Ammon's horn (tissue), 1 donor: ENCODE data around the gene FAM110D.

Source experiments
- DNase-seq: peaks from one replicate; pipeline ENCODE4 v3.0.0-alpha.2; 2016; ENCODE audit warnings: low spot score

The FAM110D gene

DNA sequence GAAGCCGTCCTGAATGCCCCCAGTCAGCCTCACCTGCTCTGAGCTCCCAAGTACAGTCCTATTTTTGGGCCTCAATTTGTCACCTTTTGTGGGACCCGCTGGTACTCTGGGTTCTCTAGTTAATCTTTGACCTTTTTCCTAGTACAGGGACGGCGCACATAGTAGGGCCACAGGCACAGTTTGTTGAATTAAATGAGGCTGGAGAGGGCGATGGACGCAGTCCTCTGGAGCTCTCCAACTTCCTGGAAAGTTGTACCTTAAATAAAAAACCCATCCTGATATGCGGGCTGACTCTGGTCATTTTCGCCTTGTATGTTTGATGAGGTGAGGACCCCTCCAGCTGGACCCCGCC is 4.8 kb downstream of the FAM110D start:
- no peak for DNase-seq

DNA sequence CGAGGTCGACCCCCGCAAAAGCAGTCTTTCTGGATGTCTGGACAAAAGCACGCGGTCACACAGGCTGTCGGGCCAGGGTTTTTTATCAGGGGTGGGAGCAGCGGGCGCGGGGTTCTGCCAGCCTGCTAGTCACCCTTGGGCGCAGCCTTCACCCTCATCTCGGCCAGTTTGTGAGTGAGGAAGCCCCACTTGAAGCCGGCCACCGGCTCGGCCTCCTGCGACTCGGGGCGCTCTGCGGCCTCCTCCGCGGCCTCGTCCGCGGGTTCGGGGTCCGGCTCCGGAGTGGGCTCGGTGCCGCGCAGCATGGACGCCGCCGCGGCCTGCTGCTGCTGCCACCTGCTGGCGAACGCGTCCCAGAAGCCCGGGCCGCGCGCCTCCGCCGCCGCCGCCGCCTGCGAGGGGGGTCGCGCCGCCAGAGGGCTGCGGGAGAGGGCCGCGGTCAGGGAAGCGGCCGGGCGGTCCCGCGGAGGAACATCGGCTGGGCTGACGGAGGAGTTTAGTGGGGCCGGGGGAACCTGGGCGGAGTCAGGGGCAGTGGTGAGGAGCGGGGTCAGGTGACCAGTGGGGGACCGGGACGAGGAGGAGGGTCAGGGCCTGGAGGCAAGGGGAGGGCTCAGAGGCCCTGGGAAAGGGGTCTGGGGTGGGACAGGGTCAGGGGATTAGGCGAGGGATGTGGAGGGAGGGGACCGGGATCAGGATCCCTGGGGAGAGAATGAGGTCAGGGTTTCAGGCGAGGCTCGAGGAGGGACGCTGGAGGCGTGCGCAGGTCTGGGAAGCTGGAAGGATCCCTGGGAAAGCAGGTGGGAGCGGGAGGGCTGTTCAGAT is 5.4 kb downstream of the FAM110D start:
- no peak for DNase-seq

DNA sequence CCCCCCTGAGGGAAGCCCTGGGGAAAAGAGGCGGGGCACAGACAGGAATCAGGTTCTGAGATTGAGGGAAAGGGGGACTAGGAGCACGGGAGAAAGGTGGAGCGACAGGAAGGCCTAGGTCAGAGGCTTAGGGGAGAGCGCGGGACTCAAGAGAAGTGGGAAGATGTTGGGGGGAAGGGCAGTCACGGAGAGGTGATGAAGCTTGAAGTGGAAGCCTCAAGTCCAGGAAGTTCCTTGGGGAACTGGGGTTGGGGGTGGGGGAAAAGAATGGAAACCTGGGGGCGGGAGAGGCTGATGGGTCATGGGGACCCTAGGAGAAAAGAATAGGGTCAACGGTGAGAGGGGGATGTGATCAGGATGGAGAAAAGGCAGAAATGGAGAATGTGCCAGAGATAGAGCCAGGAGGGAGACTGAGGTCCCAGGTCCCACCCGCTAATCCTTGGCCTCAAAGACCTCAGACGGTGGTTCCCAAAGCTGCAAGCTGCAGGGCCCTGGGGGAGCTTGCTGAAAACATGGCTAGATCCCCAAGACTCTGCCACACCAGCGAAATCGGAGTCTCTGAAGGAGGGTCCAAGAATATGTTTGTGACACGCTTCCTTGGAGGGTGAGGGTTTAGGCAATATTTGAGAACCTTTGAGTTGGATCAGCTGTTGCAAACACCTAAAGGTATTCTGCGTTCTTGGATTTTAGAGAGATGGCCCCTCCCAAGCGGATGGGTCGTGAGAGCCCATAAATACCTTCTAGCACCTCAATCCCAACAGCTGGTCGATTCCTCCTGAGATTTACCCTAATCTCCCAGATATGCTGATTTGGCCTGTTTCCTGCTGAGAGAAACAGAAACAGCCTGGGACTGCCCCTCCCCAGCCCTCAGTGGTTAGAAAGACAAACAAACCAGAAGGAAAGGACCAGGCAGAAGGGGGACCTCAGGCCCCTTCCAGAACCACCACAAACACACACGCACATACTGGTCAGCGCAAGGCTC is 6.3 kb downstream of the FAM110D start:
- no peak for DNase-seq

DNA sequence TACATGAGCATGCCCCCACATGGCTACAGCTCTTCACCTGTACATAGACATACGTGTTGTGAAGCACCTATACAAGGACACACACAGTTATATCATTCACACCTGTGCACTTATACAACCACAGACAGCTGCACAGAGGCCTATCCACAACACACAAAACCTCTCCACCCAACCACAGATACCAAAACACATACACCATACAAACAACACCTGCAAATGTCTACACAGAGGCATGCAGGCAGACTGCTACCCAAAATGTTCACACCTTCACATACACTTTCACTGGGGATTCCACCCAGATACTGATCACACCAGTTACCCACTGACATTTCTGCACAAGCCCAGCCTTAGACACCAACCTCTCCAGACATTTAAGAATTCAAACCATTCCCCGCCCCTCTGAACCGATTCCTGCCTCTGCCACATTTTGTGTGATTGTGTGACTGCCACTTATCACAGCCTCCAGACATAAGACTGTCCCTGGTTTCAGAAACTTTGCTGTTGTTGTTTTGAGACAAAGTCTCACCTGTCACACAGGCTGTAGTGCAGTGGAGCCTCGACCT is 7.9 kb downstream of the FAM110D start:
- no peak for DNase-seq

DNA sequence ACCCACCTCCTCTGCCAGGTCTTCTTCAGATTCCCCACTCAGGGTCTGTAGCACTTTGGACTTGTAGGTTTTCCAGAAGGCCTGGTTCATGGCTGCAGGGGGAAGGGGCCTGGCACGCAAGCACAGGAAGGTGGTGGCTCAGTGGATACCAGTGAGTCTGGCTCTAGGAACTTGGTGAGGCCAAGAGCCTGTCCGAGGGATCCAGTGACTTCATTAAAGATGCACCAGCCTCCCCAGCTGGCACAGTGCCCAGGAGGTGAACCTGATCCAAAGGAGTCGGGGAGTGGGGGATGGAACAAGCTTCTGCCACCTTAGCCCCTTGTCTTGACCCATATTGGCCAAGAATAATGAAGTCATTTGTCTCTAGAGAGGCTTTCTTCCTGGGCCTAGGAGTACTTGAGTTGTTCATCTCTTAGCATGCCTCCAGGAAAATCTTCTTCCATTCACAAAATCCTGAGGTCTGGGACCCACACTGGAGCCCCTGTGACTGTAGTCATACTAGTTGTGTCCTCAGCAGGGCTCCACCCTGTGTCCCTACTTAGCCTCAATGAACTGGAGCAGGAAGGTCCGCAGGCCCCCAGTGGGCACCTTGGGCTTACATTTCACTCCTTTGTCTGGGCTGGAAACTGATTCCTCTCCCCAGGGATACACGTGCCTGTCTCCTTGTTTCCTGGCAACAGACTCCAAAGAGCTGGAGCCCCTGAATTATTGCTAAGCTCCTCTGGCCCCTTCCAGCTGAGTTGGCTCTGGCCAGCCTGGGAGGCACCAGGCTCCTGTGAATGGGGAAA is 9.7 kb downstream of the FAM110D start, which contains the start of gene C1orf232:
Gene C1orf232 (minus strand): TSS at position 554 of the 788 bp plus-strand sequence. CDS start 464 bp downstream, at position 90.
- DNase-seq, result no peak

DNA sequence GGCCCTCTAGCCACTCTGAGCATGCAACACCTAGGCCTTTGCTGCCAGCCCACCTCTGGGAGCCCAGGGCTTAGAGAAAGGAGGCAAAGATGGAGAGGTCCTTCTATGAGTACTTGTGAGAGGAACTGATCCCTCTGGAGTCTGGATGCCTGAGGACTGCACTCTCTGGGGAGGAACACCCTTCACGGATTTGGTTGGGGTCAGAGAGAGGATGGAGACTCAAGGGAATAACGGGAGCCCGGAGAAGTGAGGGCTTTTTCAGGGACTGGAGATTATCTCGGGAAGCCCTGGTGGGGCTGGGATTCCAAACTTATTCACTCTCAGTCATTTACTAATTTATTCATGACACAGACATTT is 10.3 kb downstream of the FAM110D start:
- DNase-seq, result no peak

DNA sequence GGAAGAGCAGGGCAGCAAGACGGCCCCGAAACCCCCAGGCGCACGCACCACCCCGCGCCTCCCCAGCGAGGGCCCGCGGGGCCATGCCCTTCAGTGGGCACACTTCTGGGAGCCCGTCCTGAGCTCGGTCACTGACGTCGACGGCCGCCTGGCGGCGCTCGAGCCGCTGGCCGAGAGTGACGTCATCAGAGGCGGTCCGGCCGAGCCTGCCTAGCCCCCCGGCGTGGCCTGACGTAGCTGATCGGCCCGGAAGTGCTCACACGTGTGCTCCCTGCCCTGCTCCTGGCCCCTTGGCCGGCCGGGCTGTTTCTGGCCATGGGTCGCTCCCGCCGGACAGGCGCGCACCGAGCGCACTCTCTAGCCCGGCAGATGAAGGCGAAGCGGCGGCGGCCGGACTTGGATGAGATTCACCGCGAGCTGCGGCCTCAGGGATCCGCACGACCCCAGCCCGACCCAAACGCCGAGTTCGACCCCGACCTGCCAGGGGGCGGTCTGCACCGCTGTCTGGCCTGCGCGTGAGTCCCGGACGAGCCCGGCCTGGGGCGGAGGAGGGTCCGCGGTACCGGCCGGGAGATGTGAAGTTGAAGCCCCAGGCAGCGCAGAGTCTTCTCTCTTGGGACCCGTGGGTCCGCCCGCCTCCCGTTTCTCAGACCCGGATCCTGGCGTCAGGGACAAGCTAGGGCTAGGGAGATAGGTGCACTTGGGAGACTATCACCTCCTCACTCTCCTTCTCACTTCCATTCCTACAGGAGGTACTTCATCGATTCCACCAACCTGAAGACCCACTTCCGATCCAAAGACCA is 11.0 kb downstream of the FAM110D start, which contains the start of gene ZNF593:
Gene ZNF593 (plus strand): TSS at position 240 of the 803 bp plus-strand sequence. CDS start 76 bp downstream, at position 316.
- DNase-seq, result peak; percentile 97

DNA sequence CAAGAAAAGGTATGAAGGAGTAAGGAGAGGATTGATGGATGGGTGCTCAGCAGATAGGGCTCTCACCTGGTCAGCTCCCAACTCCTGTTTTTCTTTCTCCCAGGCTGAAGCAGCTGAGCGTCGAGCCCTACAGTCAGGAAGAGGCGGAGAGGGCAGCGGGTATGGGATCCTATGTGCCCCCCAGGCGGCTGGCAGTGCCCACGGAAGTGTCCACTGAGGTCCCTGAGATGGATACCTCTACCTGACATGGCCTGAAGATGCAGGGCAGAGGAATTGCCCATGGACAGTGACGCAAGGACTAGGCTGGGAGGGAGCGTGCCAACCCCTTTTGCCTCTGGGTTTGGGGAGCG is 11.6 kb downstream of the FAM110D start:
- DNase-seq, result no peak

DNA sequence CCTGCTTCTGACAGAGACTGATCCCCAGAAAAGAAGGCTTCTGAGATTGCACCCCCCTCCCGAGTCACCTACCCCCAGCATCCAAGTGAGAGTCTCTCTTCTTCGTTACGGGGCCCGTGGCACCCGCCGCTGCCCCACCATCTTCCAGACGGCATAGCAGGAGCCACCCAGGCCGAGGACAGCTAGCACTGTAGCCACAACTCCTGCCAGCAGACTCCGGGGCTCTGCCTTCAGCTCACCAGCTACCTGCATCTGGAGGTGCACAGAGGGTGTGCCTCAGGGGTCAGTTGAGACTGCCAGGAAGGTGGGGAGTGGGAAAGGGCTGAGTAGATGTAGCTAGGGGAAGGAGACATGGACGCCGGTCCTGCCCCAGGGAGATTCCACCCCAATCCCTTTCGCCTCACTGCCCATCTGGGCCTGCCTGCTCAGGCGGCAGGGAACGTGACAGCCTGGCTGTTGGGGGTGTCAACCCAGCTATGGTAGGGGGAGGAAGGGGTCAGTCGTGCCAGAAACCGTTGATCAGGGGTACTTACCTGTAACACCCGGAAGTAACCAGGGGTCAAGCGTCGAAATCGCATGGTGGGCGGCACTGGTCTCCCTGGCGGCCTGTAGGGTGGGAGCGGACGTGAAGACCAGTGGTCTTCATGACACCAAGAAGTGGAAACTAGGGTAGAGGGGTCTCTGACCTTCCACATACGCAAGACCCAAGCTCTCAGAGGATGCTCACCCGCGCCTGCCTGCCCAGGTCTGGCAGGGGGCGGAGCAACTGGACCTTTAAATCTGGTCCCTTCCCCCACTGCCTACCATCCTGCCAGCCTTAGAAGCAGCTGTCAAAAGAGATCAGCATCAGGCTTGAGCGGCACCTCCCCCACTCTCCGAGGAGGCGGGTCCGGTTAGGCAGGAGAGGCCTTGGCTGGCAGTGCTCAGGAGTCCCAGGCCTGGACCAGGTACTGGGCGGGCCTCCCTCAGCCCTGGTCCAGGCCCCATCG is 12.5 kb downstream of the FAM110D start, which contains the start of gene ZNF593OS:
Gene ZNF593OS (minus strand): TSS at position 749 of the 989 bp plus-strand sequence. CDS start 171 bp downstream, at position 578.
- DNase-seq, result no peak

DNA sequence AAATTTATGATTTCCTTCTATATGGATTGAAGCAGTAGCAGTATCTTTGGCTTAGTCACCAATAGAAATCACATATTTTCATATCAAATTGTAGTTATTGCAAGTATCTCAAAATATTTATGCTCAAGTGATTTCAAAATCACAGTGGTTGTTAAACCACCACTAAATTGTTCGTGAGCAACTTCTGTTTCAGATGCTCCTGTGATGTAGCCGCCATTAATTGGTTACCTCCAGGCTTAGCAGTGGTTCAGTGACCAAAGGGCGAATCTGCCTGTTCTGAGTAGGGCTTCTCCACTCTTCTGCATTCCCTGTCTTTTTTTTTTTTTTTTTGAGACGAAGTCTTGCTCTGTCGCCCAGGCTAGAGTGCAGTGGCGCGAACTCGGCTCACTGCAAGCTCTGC is 16.5 kb downstream of the FAM110D start:
- no peak for DNase-seq

DNA sequence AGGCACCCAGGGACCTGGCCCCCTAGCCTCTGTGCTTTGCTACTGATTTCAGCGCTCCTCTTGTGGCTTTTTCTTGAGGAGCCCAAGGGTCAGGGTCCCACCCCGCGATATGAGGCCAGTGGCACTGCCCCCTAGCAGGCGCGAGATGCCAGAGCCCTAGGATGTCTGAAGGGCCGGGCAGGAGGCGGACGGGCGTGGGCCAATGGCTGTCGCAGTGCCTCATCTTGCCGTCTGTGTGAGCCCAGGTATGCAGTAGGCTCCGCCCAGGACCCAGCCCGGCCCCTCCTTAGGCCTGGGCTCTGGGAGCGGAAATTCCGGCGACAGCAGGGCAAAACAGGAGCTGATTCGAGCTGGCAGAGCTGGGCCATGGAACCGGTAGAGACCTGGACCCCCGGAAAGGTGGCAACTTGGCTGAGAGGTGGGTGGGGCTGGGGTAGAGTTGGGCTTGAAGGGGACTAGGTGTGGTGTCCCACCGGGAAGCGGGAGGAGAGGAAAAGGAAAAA is 18.4 kb downstream of the FAM110D start, which contains the start of gene CNKSR1:
Gene CNKSR1 (plus strand): TSS at position 310 of the 503 bp plus-strand sequence. CDS start 57 bp downstream, at position 367.
- no peak for DNase-seq

DNA sequence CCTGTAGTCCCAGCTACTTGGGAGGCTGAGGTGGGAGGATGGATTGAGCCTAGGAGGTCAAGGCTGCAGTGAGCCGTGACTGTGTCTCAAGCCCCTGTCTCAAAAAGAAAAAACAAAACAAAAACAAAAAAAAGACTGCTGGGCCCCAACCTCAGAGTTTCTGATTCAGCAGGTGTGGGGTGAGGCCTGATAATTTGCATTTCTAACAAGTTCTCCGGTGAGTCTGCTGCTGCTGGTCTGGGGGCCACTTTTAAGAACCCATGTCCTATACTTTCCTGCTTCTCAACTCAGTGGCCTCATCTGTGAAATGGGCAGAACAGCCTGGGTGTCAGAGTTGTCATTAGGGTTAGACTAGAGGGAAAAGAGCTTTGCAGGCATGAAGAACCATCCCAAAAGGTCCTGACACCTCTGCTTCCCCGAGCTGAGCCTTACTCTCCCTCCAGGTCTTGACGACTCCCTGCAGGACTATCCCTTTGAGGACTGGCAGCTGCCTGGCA is 21.2 kb downstream of the FAM110D start:
- no peak for DNase-seq

DNA sequence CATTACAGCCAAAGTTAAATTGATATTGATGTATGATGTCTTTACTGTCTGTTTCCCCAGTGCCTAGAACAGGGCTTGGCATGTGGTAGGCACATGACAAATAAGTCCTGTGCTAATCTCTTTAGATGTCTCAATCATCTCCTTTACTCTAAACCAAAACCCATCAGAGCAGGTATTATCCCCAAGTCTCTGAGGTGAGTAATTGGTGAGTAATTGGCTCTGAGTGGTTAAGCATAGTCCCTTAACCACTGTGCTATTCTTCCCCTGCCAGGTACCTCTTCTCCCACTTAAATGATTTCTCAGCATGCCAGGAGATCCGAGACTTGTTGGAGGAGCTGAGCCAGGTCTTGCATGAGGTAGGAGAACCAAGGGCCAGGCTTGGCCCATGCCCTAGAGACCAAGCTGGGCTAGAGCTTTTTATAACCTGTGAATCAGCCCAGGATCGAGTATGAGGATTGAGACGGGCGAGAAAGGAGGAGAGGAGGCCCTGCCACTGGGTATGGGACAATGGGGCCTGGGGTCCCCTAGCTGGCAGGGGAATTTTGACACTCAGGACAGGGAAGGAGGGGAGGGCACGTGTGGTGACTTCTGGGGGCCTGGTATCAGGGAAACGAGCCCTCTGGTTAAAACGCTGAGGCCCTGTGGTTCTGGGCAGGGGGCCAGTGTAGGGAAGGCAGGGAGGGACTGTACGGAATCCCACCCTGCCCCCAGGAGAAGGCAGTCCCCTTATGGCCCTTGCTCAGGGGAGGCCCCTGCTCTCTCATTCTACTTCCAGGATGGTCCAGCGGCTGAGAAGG is 22.9 kb downstream of the FAM110D start:
- DNase-seq, result no peak

DNA sequence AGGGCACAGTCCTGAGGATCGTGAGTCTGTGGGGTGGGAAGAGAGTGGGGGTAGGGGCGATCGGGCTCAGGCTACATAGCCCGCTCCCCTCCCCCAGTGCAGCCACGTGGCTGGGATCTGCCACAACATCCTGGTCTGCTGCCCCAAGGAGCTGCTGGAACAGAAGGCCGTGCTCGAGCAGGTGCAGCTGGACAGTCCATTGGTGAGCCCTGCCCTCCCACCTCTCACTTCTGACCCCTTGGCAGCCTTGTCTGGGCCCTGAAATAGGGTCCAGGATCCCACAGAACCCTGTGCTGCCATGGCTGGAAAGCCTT is 23.5 kb downstream of the FAM110D start:
- DNase-seq, result no peak

DNA sequence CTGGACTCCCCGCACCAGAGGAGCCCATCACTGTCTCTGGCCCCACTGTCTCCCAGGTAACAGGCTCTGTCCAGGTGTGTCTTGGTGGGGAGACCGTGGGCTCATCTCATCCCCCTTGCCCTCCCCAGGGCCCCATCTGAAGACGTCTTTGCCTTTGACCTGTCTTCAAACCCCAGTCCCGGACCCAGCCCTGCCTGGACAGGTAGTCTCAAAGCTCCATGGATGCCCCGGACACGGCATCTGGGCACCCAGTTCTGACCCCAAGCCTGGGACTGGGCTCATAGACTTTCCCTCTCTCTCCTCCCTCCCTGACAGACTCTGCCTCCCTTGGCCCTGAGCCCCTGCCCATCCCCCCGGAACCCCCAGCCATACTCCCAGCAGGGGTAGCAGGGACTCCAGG is 25.2 kb downstream of the FAM110D start:
- DNase-seq, result no peak

DNA sequence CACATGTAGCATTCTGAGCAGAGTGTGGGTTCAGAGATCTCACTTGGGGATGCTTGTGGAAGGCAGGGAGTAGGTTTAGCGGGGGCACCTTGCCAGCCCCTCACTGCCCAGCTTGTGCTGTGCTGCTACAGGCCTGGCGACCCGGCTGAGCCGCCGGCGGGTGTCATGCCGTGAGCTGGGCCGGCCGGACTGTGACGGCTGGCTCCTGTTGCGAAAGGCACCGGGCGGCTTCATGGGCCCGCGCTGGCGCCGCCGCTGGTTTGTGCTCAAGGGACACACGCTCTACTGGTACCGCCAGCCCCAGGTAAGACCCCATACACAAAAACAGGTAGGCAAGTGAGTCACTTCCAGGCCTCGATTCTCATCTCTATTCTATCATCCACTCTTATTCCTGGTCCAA is 26.0 kb downstream of the FAM110D start:
- no peak for DNase-seq

DNA sequence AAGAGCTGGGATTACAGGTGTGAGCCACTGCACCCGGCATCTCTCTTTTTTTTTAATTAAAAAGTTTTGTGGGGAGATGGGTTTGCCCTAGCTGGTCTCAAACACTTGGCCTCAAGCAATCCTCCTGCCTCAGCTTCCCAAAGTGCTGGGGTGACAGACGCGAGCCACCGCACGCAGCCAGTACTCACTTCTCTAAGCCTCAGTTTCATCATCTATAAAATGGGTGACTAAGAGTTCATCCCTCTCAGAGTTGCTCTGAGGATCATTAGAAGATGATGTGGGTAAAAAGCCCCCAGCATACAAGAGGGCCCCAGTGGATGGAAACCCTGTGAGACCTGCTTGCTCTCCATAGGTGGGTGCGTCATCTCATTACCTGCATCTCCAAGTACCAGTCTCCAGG is 29.0 kb downstream of the FAM110D start:
- DNase-seq, result no peak

DNA sequence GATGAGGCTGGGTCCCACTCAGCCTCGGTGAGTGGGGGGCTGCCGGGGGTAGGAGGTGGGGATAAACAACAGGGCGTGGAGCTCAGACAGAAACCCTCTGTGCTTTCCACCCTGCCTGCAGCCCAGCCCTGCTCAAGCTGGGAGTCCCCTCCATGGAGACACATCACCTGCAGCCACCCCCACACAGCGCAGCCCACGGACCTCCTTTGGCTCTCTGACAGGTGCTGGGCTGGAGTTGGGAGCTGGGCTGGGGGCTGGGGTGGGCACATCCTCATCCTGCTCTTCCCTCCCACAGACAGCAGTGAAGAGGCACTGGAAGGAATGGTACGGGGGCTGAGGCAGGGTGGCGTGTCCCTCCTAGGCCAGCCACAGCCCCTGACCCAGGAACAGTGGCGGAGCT is 29.6 kb downstream of the FAM110D start:
- no peak for DNase-seq
